Measurements from ENCODE around the gene SPATA1. TPM values are rescaled to one million over a fixed set of nuclear protein-coding genes. Genes with fewer than 3 reads are reported as not detected.

SPATA1 gene
- total RNA-seq, 2 experiments from 2014 or later = 1.4 to 4.8 TPM

GRCh38 chr1:84509029-84509428, 2.8 kb downstream of the SPATA1 start:
- no peak overlapping the region for H3K4me3 ChIP-seq (ENCODE audit: low read depth, low read length, poor library complexity, severe bottlenecking)
- no peaks in the 10 kb centered on the region for H3K9me2 ChIP-seq (ENCODE audit: insufficient read depth, low read length)
- no peak overlapping the region for H2AFZ ChIP-seq (ENCODE audit: low read length)
- H3K4me1 ChIP-seq (ENCODE audit: insufficient read depth, low read length, poor library complexity, severe bottlenecking) = peaks cover 21% of the 10 kb centered on the region
- H3K4me2 ChIP-seq (ENCODE audit: low read length) = no peak overlapping the region
- H3K27ac ChIP-seq (ENCODE audit: low read depth, low read length, poor library complexity, severe bottlenecking) = no peak overlapping the region
- intact Hi-C loops (cut with micrococcal nuclease; ENCODE audit: unreplicated experiment) = loop anchor here (5.0 to 10.0 kb wide), 2 partner anchors 237 to 744 kb away; no protein-coding TSS in a partner anchor
- no TSS peak for BruUV-seq (replicated peaks)
- TF ChIP-seq EZH2phosphoT487 (IDR thresholded peaks at IDR 0.05; ENCODE audit: borderline replicate concordance, low read depth, low read length) (no peak), CTCF (conservative IDR thresholded peaks at IDR 0.05; ENCODE audit: low read length) (no peak)
- H3K36me3 ChIP-seq (ENCODE audit: insufficient read depth, low read length) = peaks cover 11% of the 10 kb centered on the region
- H4K20me1 ChIP-seq (ENCODE audit: insufficient read depth, low read length) = peaks cover 13% of the 10 kb centered on the region
- CTCF ChIA-PET (ENCODE audit: unreplicated experiment) = no interaction called here
- peaks cover 12% of the 10 kb centered on the region for H3K9me3 ChIP-seq (ENCODE audit: low read length)
- peaks cover 30% of the 10 kb centered on the region for H3K79me2 ChIP-seq (ENCODE audit: insufficient read depth, low read depth, low read length)
- POLR2A ChIA-PET = interaction anchor here (0.8 to 1.4 kb wide), 3 partner anchors 9 to 65 kb away, joined by 3 to 6 read pairs (median 4); partner anchors contain the start of gene CTBS
- no peak for DNase-seq (ENCODE audit: low spot score)

- peaks cover 1% of the 10 kb centered on the region; the same call in 1 of the 2 replicates for H4K20me1 ChIP-seq (ENCODE audit: insufficient read depth, low read length)
- peaks cover 11% of the 10 kb centered on the region for H3K36me3 ChIP-seq (ENCODE audit: insufficient read depth, low read length)
- no peak overlapping the region for H2AFZ ChIP-seq (ENCODE audit: low read length)
- peaks cover 19% of the 10 kb centered on the region; the same call in 1 of the 2 replicates for H3K79me2 ChIP-seq (ENCODE audit: insufficient read depth, low read depth, low read length)
- H3K27ac ChIP-seq (ENCODE audit: low read depth, low read length, poor library complexity, severe bottlenecking) = no peak overlapping the region
- BruUV-seq (replicated peaks) = no TSS peak
- peaks cover 12% of the 10 kb centered on the region for H3K9me3 ChIP-seq (ENCODE audit: low read length)
- H3K4me2 ChIP-seq (ENCODE audit: low read length) = no peak overlapping the region
- peaks cover 12% of the 10 kb centered on the region for H3K4me1 ChIP-seq (ENCODE audit: insufficient read depth, low read length, poor library complexity, severe bottlenecking)
- CTCF ChIA-PET (ENCODE audit: unreplicated experiment) = no interaction called here
- DNase-seq (ENCODE audit: low spot score) = no peak
- H3K4me3 ChIP-seq (ENCODE audit: low read depth, low read length, poor library complexity, severe bottlenecking) = no peak overlapping the region
- POLR2A ChIA-PET = interaction anchor here (0.7 kb wide), 1 partner anchor 394 kb away, joined by 3 read pairs; no protein-coding TSS in a partner anchor
- no peak for TF ChIP-seq CTCF (conservative IDR thresholded peaks at IDR 0.05; ENCODE audit: low read length)
- TF ChIP-seq EZH2phosphoT487 (IDR thresholded peaks at IDR 0.05; ENCODE audit: borderline replicate concordance, low read depth, low read length) = no peak
- intact Hi-C loops (cut with micrococcal nuclease; ENCODE audit: unreplicated experiment) = no loop called here
- no peaks in the 10 kb centered on the region for H3K9me2 ChIP-seq (ENCODE audit: insufficient read depth, low read length)
Measured at GRCh38 chr1:84510165-84510564, 4.0 kb downstream of the SPATA1 start.

- no peak for DNase-seq (ENCODE audit: low spot score)
- H3K36me3 ChIP-seq (ENCODE audit: insufficient read depth, low read length) = peaks cover 11% of the 10 kb centered on the region
- no TSS peak for BruUV-seq (replicated peaks)
- no peak for TF ChIP-seq CTCF (conservative IDR thresholded peaks at IDR 0.05; ENCODE audit: low read length)
- no peak for TF ChIP-seq EZH2phosphoT487 (IDR thresholded peaks at IDR 0.05; ENCODE audit: borderline replicate concordance, low read depth, low read length)
- H3K79me2 ChIP-seq (ENCODE audit: insufficient read depth, low read depth, low read length) = peaks cover 14% of the 10 kb centered on the region; the same call in 1 of the 2 replicates
- H2AFZ ChIP-seq (ENCODE audit: low read length) = no peak overlapping the region
- H3K27ac ChIP-seq (ENCODE audit: low read depth, low read length, poor library complexity, severe bottlenecking) = no peak overlapping the region
- H3K4me1 ChIP-seq (ENCODE audit: insufficient read depth, low read length, poor library complexity, severe bottlenecking) = peaks cover 12% of the 10 kb centered on the region
- no peak overlapping the region for H3K4me3 ChIP-seq (ENCODE audit: low read depth, low read length, poor library complexity, severe bottlenecking)
- intact Hi-C loops (cut with micrococcal nuclease; ENCODE audit: unreplicated experiment) = no loop called here
- no peaks in the 10 kb centered on the region for H4K20me1 ChIP-seq (ENCODE audit: insufficient read depth, low read length)
- ChIA-PET CTCF (ENCODE audit: unreplicated experiment) (no interaction called here), POLR2A (interaction anchor here (0.7 kb wide), 1 partner anchor 395 kb away, joined by 3 read pairs; no protein-coding TSS in a partner anchor)
- H3K9me2 ChIP-seq (ENCODE audit: insufficient read depth, low read length) = no peaks in the 10 kb centered on the region
- H3K9me3 ChIP-seq (ENCODE audit: low read length) = peaks cover 12% of the 10 kb centered on the region
- H3K4me2 ChIP-seq (ENCODE audit: low read length) = no peak overlapping the region
Measured at GRCh38 chr1:84510668-84511067, 4.5 kb downstream of the SPATA1 start.

Data from OCI-LY7 (cell line).